GM04503 (cell line): Measurements from ENCODE around the gene IL1A.

Experiments
- DNase-seq: peaks from one replicate; pipeline ENCODE4 v3.0.0-alpha.2; 2012; ENCODE audit warnings: low read depth

The IL1A gene

DNA sequence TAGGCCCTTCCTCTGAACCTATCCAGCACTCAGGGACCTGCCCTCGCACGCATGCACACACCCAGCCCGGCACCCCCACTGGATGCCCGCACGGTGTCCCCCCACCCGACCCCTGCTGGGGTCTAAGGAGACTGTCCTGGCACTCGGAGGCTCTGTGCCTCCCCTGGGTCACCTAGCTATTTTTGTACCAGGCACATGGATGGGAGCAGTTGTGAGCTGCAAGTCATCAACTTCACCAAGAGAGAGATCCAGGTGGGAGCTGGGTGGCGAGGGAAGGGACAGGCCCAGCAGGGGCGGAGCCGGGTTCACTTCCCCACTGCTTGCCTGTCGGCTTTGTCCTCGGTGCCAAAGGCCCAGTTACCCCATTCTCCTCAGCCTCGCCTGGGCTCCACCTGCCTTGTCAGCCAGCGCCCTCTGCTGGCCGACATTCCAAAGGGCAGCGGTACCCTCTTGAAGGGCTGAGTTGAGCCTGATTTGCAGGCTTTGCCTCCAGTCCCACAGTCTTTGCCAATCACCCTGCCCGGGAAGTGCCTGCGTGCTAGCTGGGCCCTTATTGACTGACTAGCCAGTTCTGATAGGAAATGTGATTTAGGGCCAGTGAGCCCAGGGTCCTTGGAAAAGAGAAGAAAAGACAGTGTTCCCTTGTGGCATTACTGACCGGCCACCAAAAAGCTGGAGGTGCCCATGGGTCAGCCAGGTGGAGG lies 57.7 kb downstream of the IL1A start:
- DNase-seq = peak; percentile 39

DNA sequence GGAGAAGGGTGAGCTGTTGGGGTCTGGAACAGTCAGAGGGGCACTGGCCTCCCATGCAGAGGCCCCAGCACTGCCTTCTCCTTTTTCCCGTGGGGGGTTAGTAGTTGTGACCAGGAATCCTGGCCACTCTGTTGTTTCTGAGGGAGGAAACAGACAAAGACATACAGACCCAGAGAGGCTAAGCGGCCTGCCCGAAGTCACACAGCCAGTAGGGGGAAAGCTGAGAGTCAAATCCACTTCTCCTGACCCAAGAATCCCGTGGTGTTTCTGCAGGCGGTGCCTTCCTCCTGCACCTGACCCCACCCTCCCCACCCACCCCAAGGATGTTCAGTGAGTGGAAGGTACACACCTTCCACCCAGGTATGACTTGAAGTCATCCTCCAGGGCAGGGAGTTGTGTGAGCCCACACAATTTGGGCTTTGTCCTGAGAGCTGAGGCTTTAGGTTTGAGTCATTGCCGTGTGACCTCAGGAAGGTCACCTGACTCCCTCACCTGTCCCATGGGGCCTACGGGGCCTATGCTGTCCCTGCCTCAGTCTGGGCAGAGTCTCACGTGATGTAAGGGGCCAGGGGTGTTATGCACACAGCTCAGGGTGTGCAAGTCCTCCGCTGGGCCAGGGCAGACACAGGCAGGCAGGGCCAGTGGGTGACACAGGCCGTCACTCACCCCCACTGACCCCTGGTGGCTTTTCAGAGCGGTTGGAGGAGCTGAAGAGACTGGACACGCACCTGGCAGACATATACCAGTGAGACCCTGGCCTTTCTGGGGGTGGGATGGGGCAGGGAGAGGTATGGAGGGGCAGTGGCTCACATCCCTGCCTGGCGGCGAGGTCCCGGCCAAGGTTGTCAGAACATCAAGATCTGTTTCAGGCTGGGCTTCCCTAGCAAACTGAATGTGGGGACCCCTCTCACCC lies 58.5 kb downstream of the IL1A start:
- no peak for DNase-seq

DNA sequence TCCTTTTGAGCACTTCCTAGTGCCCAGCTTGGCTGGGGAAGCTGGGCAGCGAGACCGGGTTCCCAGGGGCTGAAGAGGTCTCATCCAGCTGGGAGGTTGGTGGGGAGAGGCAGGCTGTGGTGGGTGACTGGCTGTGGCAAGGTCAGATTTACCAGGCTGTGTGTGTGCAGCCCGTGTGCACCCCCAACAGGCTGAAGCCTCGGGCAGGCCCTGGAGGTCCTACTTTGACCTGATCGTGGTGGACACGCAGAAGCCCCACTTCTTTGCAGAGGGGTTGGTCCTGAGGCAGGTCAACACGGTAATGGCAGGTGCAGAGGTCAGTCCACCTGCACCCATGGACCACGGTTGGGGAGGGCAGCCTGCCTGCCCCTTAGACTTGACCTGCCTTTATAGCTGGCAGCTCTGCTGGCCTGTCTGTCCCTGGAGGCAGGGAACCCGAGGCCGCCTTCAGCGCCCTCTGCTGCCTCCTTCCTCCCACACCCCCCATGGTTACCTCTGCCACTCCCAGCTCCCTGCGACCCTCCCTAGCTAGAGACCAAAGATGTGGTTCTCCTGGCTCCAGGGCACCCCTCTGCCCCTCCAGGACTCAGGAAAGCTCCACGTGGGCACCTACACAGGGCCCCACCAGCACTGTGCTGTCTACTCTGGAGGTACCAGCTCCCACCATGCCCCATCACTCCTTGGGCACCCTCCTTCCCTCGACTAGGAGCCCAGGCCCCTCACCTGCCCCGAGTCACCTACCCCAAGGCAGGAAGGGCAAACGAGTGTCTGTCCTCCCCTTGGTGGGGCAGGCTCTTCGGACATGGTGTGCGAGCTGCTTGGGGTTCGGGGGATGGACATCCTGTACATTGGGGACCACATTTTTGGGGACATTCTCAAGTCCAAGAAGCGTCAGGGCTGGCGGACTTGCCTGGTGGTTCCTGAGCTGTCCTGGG lies 59.4 kb downstream of the IL1A start:
- no peak for DNase-seq

DNA sequence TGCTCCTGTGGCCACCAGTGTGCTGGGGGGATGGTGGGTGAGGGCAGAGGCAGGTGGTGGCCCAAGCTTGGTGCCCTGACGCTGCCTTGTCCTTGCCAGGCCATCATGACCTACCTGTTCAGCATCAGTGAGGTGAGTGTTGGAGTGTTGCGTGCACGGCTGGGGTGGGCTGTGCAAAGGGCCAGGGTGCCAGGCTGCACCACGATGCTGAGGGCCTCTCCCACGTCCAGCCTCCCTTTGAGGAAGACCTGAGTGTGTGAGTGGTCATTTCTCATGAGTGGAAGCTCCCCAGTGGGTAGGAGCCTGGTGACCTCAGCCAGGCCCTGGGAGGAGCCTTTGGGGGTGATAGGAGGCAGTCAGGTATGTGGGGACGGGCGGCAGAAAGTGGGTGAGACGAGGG lies 60.3 kb downstream of the IL1A start:
- DNase-seq = no peak
